ENCODE data around the gene RSPH1.

GRCh38 chr21:42495765-42496119, 282 bp downstream of the RSPH1 start:
- TF ChIP-seq CTCF (IDR thresholded peaks at IDR 0.05) (no peak), POLR2A (IDR thresholded peaks at IDR 0.05) (no peak)
